ENCODE results near the gene ENHO.

- TF ChIP-seq CTCF (IDR thresholded peaks at IDR 0.05), result no peak
- no peak for TF ChIP-seq EZH2 (IDR thresholded peaks at IDR 0.05; ENCODE audit: borderline replicate concordance, insufficient read depth, low read depth, low read length, poor library complexity, severe bottlenecking)
Observed at GRCh38 chr9:34520096-34520495, 2.7 kb downstream of the ENHO start.

All from B cell (primary cell).